ENCODE measurements around the gene TMEM39A. TPM values are rescaled to one million over a fixed set of nuclear protein-coding genes. Genes with fewer than 3 reads are reported as not detected.

TMEM39A gene
- total and polyA plus RNA-seq, 3 experiments from 2014 or later: 22.1 to 45.3 (median 44.4) TPM

GRCh38 chr3:119405315-119405714 is 58.1 kb downstream of the TMEM39A start:
- H3K4me3 Mint-ChIP-seq: no peak overlapping the region
- H3K27ac ChIP-seq (ENCODE audit: low read depth, low read length): no peak overlapping the region
- H3K4me1 ChIP-seq (ENCODE audit: insufficient read depth, low read length): no peaks in the 10 kb centered on the region
- H3K9me3 ChIP-seq (ENCODE audit: low read length): no peaks in the 10 kb centered on the region
- no peaks in the 10 kb centered on the region for H3K9me3 Mint-ChIP-seq
- no peaks in the 10 kb centered on the region for H3K36me3 ChIP-seq (ENCODE audit: insufficient read depth, low read length)
- no peak overlapping the region for H3K27ac Mint-ChIP-seq
- no peaks in the 10 kb centered on the region for H3K27me3 ChIP-seq (ENCODE audit: insufficient read depth, low read length, poor library complexity, severe bottlenecking)
- no peak for DNase-seq
- H3K36me3 Mint-ChIP-seq: peaks cover 10 to 33% (median 12%) of the 10 kb centered on the region in 3 donors
- H3K4me1 Mint-ChIP-seq: no peaks in the 10 kb centered on the region
- ChIA-PET POLR2A (no interaction called here), CTCF (no interaction called here)
- H3K27me3 Mint-ChIP-seq: no peaks in the 10 kb centered on the region
- no peak overlapping the region for H3K4me3 ChIP-seq (ENCODE audit: low read length)

DNA sequence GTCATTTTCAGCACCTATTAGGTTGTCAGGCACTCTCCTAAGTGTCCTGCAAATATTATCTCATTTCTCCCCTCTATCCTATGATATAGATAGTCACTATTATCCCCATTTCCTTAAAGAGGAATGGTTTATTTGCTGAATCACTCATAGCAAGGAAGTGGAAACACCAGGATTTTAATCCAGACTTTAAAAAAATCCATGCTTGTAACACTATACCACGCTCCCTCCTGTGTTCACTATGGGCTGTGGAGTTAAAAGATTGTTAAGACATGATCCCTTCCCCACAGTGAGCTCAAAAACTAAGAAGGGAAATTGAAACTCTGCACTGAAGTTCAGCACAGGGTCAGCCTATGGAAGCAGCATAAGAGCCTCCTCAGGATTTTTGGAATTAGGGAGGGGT is 60.2 kb downstream of the TMEM39A start:
- H3K4me1 Mint-ChIP-seq: no peaks in the 10 kb centered on the region
- H3K9me3 Mint-ChIP-seq: no peaks in the 10 kb centered on the region
- Histone ChIP-seq H3K4me3 (ENCODE audit: low read length) (no peak overlapping the region), H3K27me3 (ENCODE audit: insufficient read depth, low read length, poor library complexity, severe bottlenecking) (no peaks in the 10 kb centered on the region), H3K9me3 (ENCODE audit: low read length) (no peaks in the 10 kb centered on the region), H3K36me3 (ENCODE audit: insufficient read depth, low read length) (peaks cover 5% of the 10 kb centered on the region), H3K4me1 (ENCODE audit: insufficient read depth, low read length) (no peaks in the 10 kb centered on the region), H3K27ac (ENCODE audit: low read depth, low read length) (no peak overlapping the region)
- ChIA-PET CTCF (no interaction called here), POLR2A (no interaction called here)
- H3K4me3 Mint-ChIP-seq: no peak overlapping the region
- H3K27me3 Mint-ChIP-seq: no peaks in the 10 kb centered on the region
- DNase-seq: no peak
- H3K27ac Mint-ChIP-seq: no peak overlapping the region
- peaks cover 12 to 31% (median 14%) of the 10 kb centered on the region in 3 donors for H3K36me3 Mint-ChIP-seq

GRCh38 chr3:119402791-119403190 is 60.6 kb downstream of the TMEM39A start:
- Histone ChIP-seq H3K9me3 (ENCODE audit: low read length) (no peaks in the 10 kb centered on the region), H3K36me3 (ENCODE audit: insufficient read depth, low read length) (peaks cover 5% of the 10 kb centered on the region), H3K27me3 (ENCODE audit: insufficient read depth, low read length, poor library complexity, severe bottlenecking) (no peaks in the 10 kb centered on the region), H3K4me3 (ENCODE audit: low read length) (no peak overlapping the region), H3K4me1 (ENCODE audit: insufficient read depth, low read length) (no peaks in the 10 kb centered on the region), H3K27ac (ENCODE audit: low read depth, low read length) (no peak overlapping the region)
- Mint-ChIP-seq H3K27me3 (no peaks in the 10 kb centered on the region), H3K27ac (no peak overlapping the region), H3K9me3 (no peaks in the 10 kb centered on the region), H3K36me3 (peaks cover 12 to 31% (median 14%) of the 10 kb centered on the region in 3 donors), H3K4me1 (no peaks in the 10 kb centered on the region), H3K4me3 (no peak overlapping the region)
- CTCF ChIA-PET: no interaction called here
- DNase-seq: no peak
- POLR2A ChIA-PET: no interaction called here

DNA sequence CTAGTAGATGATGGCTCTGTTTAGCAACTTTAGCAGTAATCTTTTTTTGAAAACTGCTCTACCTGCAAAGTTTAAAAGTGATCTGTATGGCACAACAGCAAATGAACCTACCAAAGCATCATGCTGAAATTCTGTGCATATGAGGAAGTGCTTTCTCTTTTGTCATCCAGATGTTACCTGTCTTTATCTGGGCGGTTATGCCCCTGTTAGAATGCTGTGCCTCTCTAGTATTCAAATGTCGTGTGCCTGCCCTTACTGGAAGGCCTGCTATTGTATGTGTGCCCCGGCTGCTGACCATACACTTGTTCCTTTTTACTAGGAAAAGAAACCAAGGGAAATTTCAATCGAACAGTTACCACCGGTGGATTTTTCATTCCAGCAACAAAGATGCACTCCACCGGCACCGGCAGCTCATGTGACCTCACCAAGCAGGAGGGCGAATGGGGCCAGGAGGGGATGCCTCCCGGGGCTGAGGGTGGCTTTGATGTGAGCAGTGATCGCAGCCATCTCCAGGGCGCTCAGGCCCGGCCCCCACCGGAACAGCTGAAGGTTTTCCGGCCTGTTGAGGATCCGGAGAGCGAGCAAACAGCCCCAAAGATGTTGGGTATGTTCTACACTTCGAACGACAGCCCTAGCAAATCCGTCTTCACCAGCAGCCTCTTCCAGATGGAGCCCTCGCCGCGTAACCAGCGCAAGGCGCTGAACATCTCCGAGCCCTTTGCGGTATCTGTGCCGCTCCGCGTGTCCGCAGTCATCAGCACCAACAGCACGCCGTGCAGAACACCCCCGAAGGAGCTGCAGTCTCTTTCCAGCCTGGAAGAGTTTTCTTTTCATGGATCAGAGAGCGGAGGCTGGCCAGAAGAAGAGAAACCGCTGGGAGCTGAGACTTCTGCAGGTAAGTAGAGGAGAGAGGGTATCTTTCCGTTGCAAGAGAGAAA is 61.6 kb downstream of the TMEM39A start:
- POLR2A ChIA-PET: no interaction called here
- no peaks in the 10 kb centered on the region for H3K4me1 ChIP-seq (ENCODE audit: insufficient read depth, low read length)
- Mint-ChIP-seq H3K4me1 (no peaks in the 10 kb centered on the region), H3K27me3 (no peaks in the 10 kb centered on the region), H3K27ac (no peak overlapping the region), H3K36me3 (peaks cover 11 to 31% (median 14%) of the 10 kb centered on the region in 3 donors), H3K9me3 (no peaks in the 10 kb centered on the region), H3K4me3 (no peak overlapping the region)
- H3K4me3 ChIP-seq (ENCODE audit: low read length): no peak overlapping the region
- CTCF ChIA-PET: no interaction called here
- no peaks in the 10 kb centered on the region for H3K27me3 ChIP-seq (ENCODE audit: insufficient read depth, low read length, poor library complexity, severe bottlenecking)
- no peak overlapping the region for H3K27ac ChIP-seq (ENCODE audit: low read depth, low read length)
- H3K9me3 ChIP-seq (ENCODE audit: low read length): no peaks in the 10 kb centered on the region
- H3K36me3 ChIP-seq (ENCODE audit: insufficient read depth, low read length): peaks cover 5% of the 10 kb centered on the region
- no peak for DNase-seq

DNA sequence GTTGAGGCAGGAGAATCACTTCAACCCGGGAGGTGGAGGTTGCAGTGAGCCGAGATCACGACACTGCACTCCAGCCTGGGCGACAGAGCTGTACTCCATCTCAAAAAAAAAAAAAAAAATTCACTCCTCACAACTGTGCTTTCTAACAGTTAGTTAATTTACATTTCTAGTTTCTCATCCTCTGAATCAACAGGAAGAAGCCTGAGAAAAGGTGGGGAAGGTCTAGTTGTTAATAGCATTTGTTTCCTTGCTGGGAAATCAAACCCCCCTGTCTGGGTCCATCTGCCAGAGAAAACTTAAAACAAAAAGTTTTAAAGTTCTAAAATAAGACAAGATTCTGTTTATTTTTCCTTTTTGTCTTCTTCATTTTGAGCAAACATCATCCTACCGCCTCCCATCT is 62.3 kb downstream of the TMEM39A start:
- H3K4me3 ChIP-seq (ENCODE audit: low read length): no peak overlapping the region
- DNase-seq: no peak
- H3K9me3 Mint-ChIP-seq: no peaks in the 10 kb centered on the region
- peaks cover 0 to 4% (median 4%) of the 10 kb centered on the region in 3 donors for H3K4me1 Mint-ChIP-seq
- peaks cover 11 to 30% (median 14%) of the 10 kb centered on the region in 3 donors for H3K36me3 Mint-ChIP-seq
- H3K36me3 ChIP-seq (ENCODE audit: insufficient read depth, low read length): peaks cover 5% of the 10 kb centered on the region
- no peaks in the 10 kb centered on the region for H3K27me3 ChIP-seq (ENCODE audit: insufficient read depth, low read length, poor library complexity, severe bottlenecking)
- ChIA-PET POLR2A (no interaction called here), CTCF (no interaction called here)
- no peak overlapping the region for H3K27ac Mint-ChIP-seq
- no peaks in the 10 kb centered on the region for H3K4me1 ChIP-seq (ENCODE audit: insufficient read depth, low read length)
- no peak overlapping the region for H3K4me3 Mint-ChIP-seq
- no peaks in the 10 kb centered on the region for H3K9me3 ChIP-seq (ENCODE audit: low read length)
- H3K27me3 Mint-ChIP-seq: no peaks in the 10 kb centered on the region
- no peak overlapping the region for H3K27ac ChIP-seq (ENCODE audit: low read depth, low read length)

- peaks cover 5% of the 10 kb centered on the region for H3K36me3 ChIP-seq (ENCODE audit: insufficient read depth, low read length)
- DNase-seq: no peak
- no peaks in the 10 kb centered on the region for H3K27me3 Mint-ChIP-seq
- no peak overlapping the region for H3K4me3 Mint-ChIP-seq
- no peak overlapping the region for H3K27ac Mint-ChIP-seq
- H3K27me3 ChIP-seq (ENCODE audit: insufficient read depth, low read length, poor library complexity, severe bottlenecking): no peaks in the 10 kb centered on the region
- CTCF ChIA-PET: no interaction called here
- peaks cover 6 to 10% (median 10%) of the 10 kb centered on the region in 3 donors for H3K4me1 Mint-ChIP-seq
- H3K4me1 ChIP-seq (ENCODE audit: insufficient read depth, low read length): no peaks in the 10 kb centered on the region
- H3K27ac ChIP-seq (ENCODE audit: low read depth, low read length): no peak overlapping the region
- no peaks in the 10 kb centered on the region for H3K9me3 Mint-ChIP-seq
- no peaks in the 10 kb centered on the region for H3K9me3 ChIP-seq (ENCODE audit: low read length)
- peaks cover 12 to 26% (median 14%) of the 10 kb centered on the region in 3 donors for H3K36me3 Mint-ChIP-seq
- POLR2A ChIA-PET: no interaction called here
- H3K4me3 ChIP-seq (ENCODE audit: low read length): no peak overlapping the region
These were observed 62.9 kb downstream of the TMEM39A start for GRCh38 chr3:119400466-119400865.

- Mint-ChIP-seq H3K9me3 (no peaks in the 10 kb centered on the region), H3K36me3 (peaks cover 13 to 48% (median 15%) of the 10 kb centered on the region in 3 donors), H3K27ac (peak overlapping the region in 3 of 8 donors; percentile 13 to 58 (median 18)), H3K4me3 (no peak overlapping the region), H3K27me3 (no peaks in the 10 kb centered on the region), H3K4me1 (peaks cover 6 to 16% (median 12%) of the 10 kb centered on the region in 3 donors)
- no peak overlapping the region for H3K27ac ChIP-seq (ENCODE audit: low read depth, low read length)
- no peaks in the 10 kb centered on the region for H3K4me1 ChIP-seq (ENCODE audit: insufficient read depth, low read length)
- POLR2A ChIA-PET: no interaction called here
- CTCF ChIA-PET: no interaction called here
- H3K9me3 ChIP-seq (ENCODE audit: low read length): no peaks in the 10 kb centered on the region
- no peaks in the 10 kb centered on the region for H3K27me3 ChIP-seq (ENCODE audit: insufficient read depth, low read length, poor library complexity, severe bottlenecking)
- peaks cover 5% of the 10 kb centered on the region for H3K36me3 ChIP-seq (ENCODE audit: insufficient read depth, low read length)
- no peak for DNase-seq
- no peak overlapping the region for H3K4me3 ChIP-seq (ENCODE audit: low read length)
These were observed 66.5 kb downstream of the TMEM39A start for GRCh38 chr3:119396870-119397269.

GRCh38 chr3:119395923-119396358 is 67.5 kb downstream of the TMEM39A start:
- Mint-ChIP-seq H3K27me3 (no peaks in the 10 kb centered on the region), H3K4me3 (no peak overlapping the region), H3K27ac (peak overlapping the region in 5 of 8 donors; percentile 8 to 58 (median 42)), H3K9me3 (no peaks in the 10 kb centered on the region), H3K4me1 (peaks cover 6 to 16% (median 12%) of the 10 kb centered on the region in 3 donors), H3K36me3 (peaks cover 14 to 48% (median 15%) of the 10 kb centered on the region in 3 donors)
- POLR2A ChIA-PET: no interaction called here
- DNase-seq: no peak
- Histone ChIP-seq H3K27me3 (ENCODE audit: insufficient read depth, low read length, poor library complexity, severe bottlenecking) (no peaks in the 10 kb centered on the region), H3K36me3 (ENCODE audit: insufficient read depth, low read length) (peaks cover 5% of the 10 kb centered on the region), H3K27ac (ENCODE audit: low read depth, low read length) (no peak overlapping the region), H3K4me1 (ENCODE audit: insufficient read depth, low read length) (no peaks in the 10 kb centered on the region), H3K9me3 (ENCODE audit: low read length) (no peaks in the 10 kb centered on the region), H3K4me3 (ENCODE audit: low read length) (no peak overlapping the region)
- CTCF ChIA-PET: interaction anchor here (1.3 kb wide), 1 partner anchor 511 kb away, joined by 4 read pairs; no protein-coding TSS in a partner anchor
